GM19467 (cell line): ENCODE results near the gene MED20.

ENCODE experiments used
- ATAC-seq: cut with Tn5 transposase; IDR thresholded peaks from one replicate; pipeline ENCODE4 v1.9.1; 2021; ENCODE audit warnings: mild to moderate bottlenecking, moderate library complexity; ENCODE audit not compliant: unreplicated experiment

The MED20 gene

DNA sequence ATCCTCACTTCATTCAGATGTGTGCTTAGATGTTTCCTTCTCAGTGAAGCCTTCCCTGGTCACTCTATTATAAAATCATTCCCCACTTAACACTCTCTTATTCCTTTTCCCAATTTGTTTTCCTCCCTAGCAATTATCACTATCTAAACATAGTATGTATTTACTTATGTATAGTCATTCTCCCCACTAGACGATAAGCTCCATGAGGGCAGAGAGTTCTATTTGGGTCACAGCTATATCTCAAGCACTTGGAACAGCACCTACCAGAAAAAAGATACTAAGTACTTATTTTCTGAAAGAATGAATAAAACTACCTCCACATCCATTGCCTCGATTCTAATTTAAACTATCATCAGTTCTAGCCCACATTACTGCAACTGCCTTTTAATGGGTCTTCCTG, 62.2 kb downstream of the MED20 start:
- no peak for ATAC-seq
